GM18907 (cell line): ENCODE data around the gene ANKS4B.
"Not testable (repeated sequence)": the region's sequence is repeated elsewhere in the genome, so short reads cannot be mapped to it uniquely, and the experiment has no call there.

Experiments
- ATAC-seq: cut with Tn5 transposase; IDR thresholded peaks from one replicate; pipeline ENCODE4 v1.9.1; 2021; ENCODE audit warnings: mild to moderate bottlenecking, moderate library complexity; ENCODE audit not compliant: unreplicated experiment

ANKS4B gene

GRCh38 chr16:21260870-21261791, 27.6 kb downstream of the ANKS4B start:
- no peak for ATAC-seq

- ATAC-seq = no peak
These were observed 29.5 kb downstream of the ANKS4B start for GRCh38 chr16:21262779-21263639.

- ATAC-seq = peak; percentile 84
These were observed 30.4 kb downstream of the ANKS4B start for GRCh38 chr16:21263640-21264570.

GRCh38 chr16:21264571-21265036, 31.1 kb downstream of the ANKS4B start:
- no peak for ATAC-seq

GRCh38 chr16:21265104-21265837, 31.8 kb downstream of the ANKS4B start:
- ATAC-seq = no peak

- no peak for ATAC-seq
These were observed 33.8 kb downstream of the ANKS4B start for GRCh38 chr16:21267298-21267697.

GRCh38 chr16:21268236-21268635, 34.7 kb downstream of the ANKS4B start:
- ATAC-seq = no peak

GRCh38 chr16:21272253-21272652, 38.8 kb downstream of the ANKS4B start:
- no peak for ATAC-seq

GRCh38 chr16:21272763-21273162, 39.3 kb downstream of the ANKS4B start:
- not testable (repeated sequence) for ATAC-seq

GRCh38 chr16:21274172-21274726, 40.8 kb downstream of the ANKS4B start:
- peak; percentile 42 for ATAC-seq

GRCh38 chr16:21275529-21275928, 42.0 kb downstream of the ANKS4B start:
- no peak for ATAC-seq

GRCh38 chr16:21276090-21276489, 42.6 kb downstream of the ANKS4B start:
- ATAC-seq = no peak

- ATAC-seq = no peak
These were observed 43.8 kb downstream of the ANKS4B start for GRCh38 chr16:21277045-21277926.

- peak; percentile 63 for ATAC-seq
These were observed 44.6 kb downstream of the ANKS4B start, which contains the start of gene CRYM for GRCh38 chr16:21277927-21278706. Gene CRYM (minus strand): TSS chr16:21278290. CDS start chr16:21278251, 39 bp downstream.

- no peak for ATAC-seq
These were observed 46.0 kb downstream of the ANKS4B start for GRCh38 chr16:21279501-21279900.

GRCh38 chr16:21281698-21282389, 48.3 kb downstream of the ANKS4B start:
- ATAC-seq = no peak
